Peyer's patch (tissue), 4 donors: Measurements from ENCODE around the gene GNAL.

Experiments used
- POLR2A ChIP-seq, 2 donors: fragments of 450-650 bp; IDR thresholded peaks; one replicate each; pipeline ENCODE4 v1.5.1; 2017; ENCODE audit warnings: antibody characterized with exemption in 2 of 2, mild to moderate bottlenecking in 2 of 2, moderate library complexity in 2 of 2
- TF ChIP-seq, protein P1 (sequence below), 6 experiments: fragments of 450-650 bp in 4 of 6; fragments of 200-600 bp in 2 of 6; sonication (generic) in 1 of 6; IDR thresholded peaks; one replicate each; pipeline ENCODE4 v1.5.1; 2017 to 2019; ENCODE audit warnings: antibody characterized with exemption in 6 of 6, mild to moderate bottlenecking in 3 of 6, moderate library complexity in 1 of 6

DNA sequence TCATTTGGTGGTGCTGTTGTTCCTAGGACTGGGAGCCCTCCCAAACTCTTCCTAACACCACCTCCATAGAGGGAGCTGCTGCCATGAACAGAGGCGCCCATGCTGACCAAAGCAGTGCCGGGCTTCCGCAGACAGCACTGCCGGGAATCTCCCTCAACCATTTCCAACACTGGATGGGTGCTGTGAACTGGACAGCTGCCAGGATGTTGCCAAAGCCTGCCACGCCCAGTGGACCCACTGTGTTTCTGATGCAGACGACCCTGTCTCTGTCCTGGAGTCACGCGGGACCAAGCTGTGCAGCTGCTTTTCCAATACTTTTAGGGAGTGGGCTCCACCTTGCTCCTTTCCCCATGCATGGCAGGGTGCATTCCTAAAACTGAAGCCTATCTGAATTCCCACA lies 16.9 kb upstream of the GNAL start:
- TF ChIP-seq, protein P1, sequence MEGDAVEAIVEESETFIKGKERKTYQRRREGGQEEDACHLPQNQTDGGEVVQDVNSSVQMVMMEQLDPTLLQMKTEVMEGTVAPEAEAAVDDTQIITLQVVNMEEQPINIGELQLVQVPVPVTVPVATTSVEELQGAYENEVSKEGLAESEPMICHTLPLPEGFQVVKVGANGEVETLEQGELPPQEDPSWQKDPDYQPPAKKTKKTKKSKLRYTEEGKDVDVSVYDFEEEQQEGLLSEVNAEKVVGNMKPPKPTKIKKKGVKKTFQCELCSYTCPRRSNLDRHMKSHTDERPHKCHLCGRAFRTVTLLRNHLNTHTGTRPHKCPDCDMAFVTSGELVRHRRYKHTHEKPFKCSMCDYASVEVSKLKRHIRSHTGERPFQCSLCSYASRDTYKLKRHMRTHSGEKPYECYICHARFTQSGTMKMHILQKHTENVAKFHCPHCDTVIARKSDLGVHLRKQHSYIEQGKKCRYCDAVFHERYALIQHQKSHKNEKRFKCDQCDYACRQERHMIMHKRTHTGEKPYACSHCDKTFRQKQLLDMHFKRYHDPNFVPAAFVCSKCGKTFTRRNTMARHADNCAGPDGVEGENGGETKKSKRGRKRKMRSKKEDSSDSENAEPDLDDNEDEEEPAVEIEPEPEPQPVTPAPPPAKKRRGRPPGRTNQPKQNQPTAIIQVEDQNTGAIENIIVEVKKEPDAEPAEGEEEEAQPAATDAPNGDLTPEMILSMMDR (IDR thresholded peaks at IDR 0.05), result no peak
- no peak for TF ChIP-seq POLR2A (IDR thresholded peaks at IDR 0.05)
